Mammary epithelial cell (primary cell): ENCODE measurements around the gene GALNS.

Experiments used
- EZH2 ChIP-seq: IDR thresholded peaks from 2 replicates; pipeline ENCODE4 v1.6.1; 2012; ENCODE audit warnings: low read length, inconsistent platforms, borderline replicate concordance
- TF ChIP-seq, protein P1 (sequence below), 2 donors: IDR thresholded peaks in 1 of 2; conservative IDR thresholded peaks in 1 of 2; 2 replicates each; pipeline ENCODE4 v1.5.1; 2011 to 2012; ENCODE audit warnings: inconsistent platforms in 2 of 2, low read length in 2 of 2, mild to moderate bottlenecking in 2 of 2, control low read depth in 1 of 2, low read depth in 1 of 2; ENCODE audit not compliant: insufficient read depth in 1 of 2; ENCODE audit errors: extremely low read depth in 1 of 2

GRCh38 chr16:88815227-88815626, 41.5 kb downstream of the GALNS start:
- TF ChIP-seq, protein P1, sequence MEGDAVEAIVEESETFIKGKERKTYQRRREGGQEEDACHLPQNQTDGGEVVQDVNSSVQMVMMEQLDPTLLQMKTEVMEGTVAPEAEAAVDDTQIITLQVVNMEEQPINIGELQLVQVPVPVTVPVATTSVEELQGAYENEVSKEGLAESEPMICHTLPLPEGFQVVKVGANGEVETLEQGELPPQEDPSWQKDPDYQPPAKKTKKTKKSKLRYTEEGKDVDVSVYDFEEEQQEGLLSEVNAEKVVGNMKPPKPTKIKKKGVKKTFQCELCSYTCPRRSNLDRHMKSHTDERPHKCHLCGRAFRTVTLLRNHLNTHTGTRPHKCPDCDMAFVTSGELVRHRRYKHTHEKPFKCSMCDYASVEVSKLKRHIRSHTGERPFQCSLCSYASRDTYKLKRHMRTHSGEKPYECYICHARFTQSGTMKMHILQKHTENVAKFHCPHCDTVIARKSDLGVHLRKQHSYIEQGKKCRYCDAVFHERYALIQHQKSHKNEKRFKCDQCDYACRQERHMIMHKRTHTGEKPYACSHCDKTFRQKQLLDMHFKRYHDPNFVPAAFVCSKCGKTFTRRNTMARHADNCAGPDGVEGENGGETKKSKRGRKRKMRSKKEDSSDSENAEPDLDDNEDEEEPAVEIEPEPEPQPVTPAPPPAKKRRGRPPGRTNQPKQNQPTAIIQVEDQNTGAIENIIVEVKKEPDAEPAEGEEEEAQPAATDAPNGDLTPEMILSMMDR (conservative IDR thresholded peaks at IDR 0.05 in 1 of 2, IDR thresholded peaks at IDR 0.05 in 1 of 2; ENCODE audit: extremely low read depth in 1 of 2, insufficient read depth in 1 of 2, low read depth in 1 of 2, low read length in 2 of 2): no peak
- TF ChIP-seq EZH2: no peak
